Measurements from ENCODE around the gene ZNF579.
"Not testable (repeated sequence)": the region's sequence is repeated elsewhere in the genome, so short reads cannot be mapped to it uniquely, and the experiment has no call there.

ZNF579 gene

DNA sequence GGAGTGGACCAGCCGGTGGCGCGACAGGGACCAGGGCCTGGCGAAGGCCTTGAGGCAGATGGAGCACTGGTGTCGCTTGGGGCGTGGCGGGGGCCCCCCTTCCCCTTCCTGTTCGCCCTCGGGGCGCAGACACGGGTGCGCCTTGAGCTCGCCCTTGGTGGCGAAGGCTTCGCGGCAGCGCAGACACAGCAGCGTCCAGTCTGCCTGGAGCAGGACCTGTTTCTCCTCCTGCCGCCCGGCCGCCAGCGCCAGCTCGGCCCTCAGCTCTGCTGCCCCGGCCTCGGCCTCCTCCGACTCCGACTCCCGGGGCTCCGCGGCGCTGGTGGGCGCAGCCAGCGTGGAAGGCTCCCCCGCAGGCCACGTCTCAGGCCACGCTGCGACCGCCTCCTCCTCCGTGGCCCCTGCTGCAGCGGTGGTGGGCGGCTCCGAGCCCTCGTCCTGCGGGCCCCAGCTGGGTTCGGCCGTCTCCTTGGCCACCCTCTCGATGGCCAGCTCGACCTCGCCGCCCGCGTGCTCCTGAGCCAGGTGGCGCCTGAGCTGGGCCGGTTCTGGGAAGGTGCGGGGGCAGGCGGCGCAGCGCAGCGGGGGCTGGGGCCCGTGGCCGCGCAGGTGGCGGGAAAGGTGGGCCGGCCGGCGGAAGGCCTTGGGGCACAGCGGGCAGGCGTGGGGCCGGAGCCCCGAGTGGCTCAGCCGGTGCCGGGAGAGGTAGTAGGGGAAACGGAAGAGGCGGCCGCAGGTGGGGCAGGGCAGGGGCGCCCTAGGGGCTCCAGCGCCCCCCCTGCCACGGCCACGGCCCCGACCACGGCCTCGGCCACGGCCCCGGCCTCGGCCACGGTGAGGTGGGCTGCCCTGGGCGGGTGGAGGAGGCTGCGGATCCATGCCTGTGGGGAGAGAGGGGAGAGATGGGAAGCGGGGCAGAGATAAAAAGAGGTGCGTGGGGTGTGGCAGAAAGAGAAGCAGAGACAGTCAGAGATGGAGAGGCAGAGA is 1.6 kb downstream of the ZNF579 start:
- DNase-seq (no peak), ATAC-seq (ENCODE audit: insufficient read depth, low read depth) (no peak)
- Histone ChIP-seq H3K27me3 (ENCODE audit: insufficient read depth, low read length, poor library complexity) (no peaks in the 10 kb centered on the region), H2AFZ (ENCODE audit: low read depth, low read length) (no peak overlapping the region), H3K9me3 (ENCODE audit: insufficient read depth, low read length, severe bottlenecking) (no peaks in the 10 kb centered on the region), H3K36me3 (ENCODE audit: insufficient read depth, low read length) (peaks cover 12% of the 10 kb centered on the region), H3K79me2 (ENCODE audit: insufficient read depth, low read length) (peaks cover 23% of the 10 kb centered on the region), H3K4me3 (ENCODE audit: low read depth in 1 of 2, low read length in 2 of 2) (peak overlapping the region; percentile 61 to 70; a peak in 3 of 4 replicates), H4K20me1 (ENCODE audit: insufficient read depth, low read length) (no peaks in the 10 kb centered on the region), H3K27ac (ENCODE audit: low read length) (peak overlapping the region; percentile 80; the same call in 1 of the 2 replicates), H3K4me2 (ENCODE audit: insufficient read depth, low read length) (peak overlapping the region; percentile 95), H3K4me1 (ENCODE audit: insufficient read depth, low read length) (peaks cover 18% of the 10 kb centered on the region), H3K9ac (ENCODE audit: low read depth, low read length) (peak overlapping the region; percentile 75)
- TF ChIP-seq CTCF (IDR thresholded peaks at IDR 0.05; ENCODE audit: borderline replicate concordance, extremely low read depth, low read length, poor library complexity, severe bottlenecking) = no peak
- TF ChIP-seq EZH2 (IDR thresholded peaks at IDR 0.05; ENCODE audit: borderline replicate concordance, low read depth, low read length, severe bottlenecking) = no peak

DNA sequence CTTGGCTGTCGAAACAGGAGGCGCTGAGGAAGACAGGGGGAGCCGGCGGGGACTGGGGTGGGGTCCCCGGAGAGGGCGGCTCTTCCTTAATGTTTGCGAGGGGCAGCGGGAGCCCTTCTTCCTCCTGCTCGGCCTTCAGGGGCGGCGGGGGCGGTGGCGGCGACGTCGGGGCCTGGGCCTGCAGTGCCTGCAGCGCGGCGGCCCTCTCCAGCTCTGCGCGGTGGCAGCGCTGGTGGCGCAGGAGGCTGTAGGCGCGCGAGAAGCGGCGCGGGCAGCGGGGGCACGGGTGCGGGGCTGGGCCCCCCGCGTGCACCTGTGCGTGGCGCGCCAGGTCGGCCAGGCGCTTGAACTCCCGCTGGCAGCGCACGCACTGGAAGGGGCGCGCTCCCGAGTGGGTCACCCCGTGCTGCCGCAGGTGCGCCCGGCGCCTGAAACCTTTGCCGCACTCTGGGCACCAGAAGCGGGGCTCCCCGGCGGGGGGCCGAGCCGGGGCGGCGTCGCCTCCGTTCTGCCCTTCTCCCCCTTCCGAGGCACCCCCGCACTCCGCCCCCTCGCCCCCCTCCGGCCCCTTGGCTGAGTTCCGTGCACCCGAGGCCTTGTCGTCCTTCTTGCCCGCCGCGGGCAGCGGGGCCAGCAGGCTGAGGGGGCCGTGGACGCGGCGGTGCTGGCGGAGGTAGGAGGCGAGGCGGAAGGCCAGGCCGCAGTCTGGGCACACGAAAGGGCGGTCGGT is 2.5 kb downstream of the ZNF579 start:
- no peak for DNase-seq
- Histone ChIP-seq H3K27ac (ENCODE audit: low read length) (no peak overlapping the region), H3K4me2 (ENCODE audit: insufficient read depth, low read length) (no peak overlapping the region), H4K20me1 (ENCODE audit: insufficient read depth, low read length) (no peaks in the 10 kb centered on the region), H3K4me3 (ENCODE audit: low read depth in 1 of 2, low read length in 2 of 2) (no peak overlapping the region), H3K4me1 (ENCODE audit: insufficient read depth, low read length) (peaks cover 18% of the 10 kb centered on the region), H3K27me3 (ENCODE audit: insufficient read depth, low read length, poor library complexity) (no peaks in the 10 kb centered on the region), H3K9ac (ENCODE audit: low read depth, low read length) (no peak overlapping the region), H3K9me3 (ENCODE audit: insufficient read depth, low read length, severe bottlenecking) (no peaks in the 10 kb centered on the region), H3K36me3 (ENCODE audit: insufficient read depth, low read length) (peaks cover 12% of the 10 kb centered on the region), H3K79me2 (ENCODE audit: insufficient read depth, low read length) (peaks cover 23% of the 10 kb centered on the region), H2AFZ (ENCODE audit: low read depth, low read length) (no peak overlapping the region)
- TF ChIP-seq EZH2 (IDR thresholded peaks at IDR 0.05; ENCODE audit: borderline replicate concordance, low read depth, low read length, severe bottlenecking) = no peak
- no peak for TF ChIP-seq CTCF (IDR thresholded peaks at IDR 0.05; ENCODE audit: borderline replicate concordance, extremely low read depth, low read length, poor library complexity, severe bottlenecking)
- ATAC-seq (ENCODE audit: insufficient read depth, low read depth) = no peak

- no peak overlapping the region for H3K4me2 ChIP-seq (ENCODE audit: insufficient read depth, low read length)
- no peak overlapping the region for H3K27ac ChIP-seq (ENCODE audit: low read length)
- H3K4me1 ChIP-seq (ENCODE audit: insufficient read depth, low read length) = peaks cover 18% of the 10 kb centered on the region
- peaks cover 23% of the 10 kb centered on the region for H3K79me2 ChIP-seq (ENCODE audit: insufficient read depth, low read length)
- H4K20me1 ChIP-seq (ENCODE audit: insufficient read depth, low read length) = no peaks in the 10 kb centered on the region
- H2AFZ ChIP-seq (ENCODE audit: low read depth, low read length) = no peak overlapping the region
- peaks cover 12% of the 10 kb centered on the region for H3K36me3 ChIP-seq (ENCODE audit: insufficient read depth, low read length)
- DNase-seq (no peak), ATAC-seq (ENCODE audit: insufficient read depth, low read depth) (no peak)
- H3K9ac ChIP-seq (ENCODE audit: low read depth, low read length) = no peak overlapping the region
- TF ChIP-seq CTCF (IDR thresholded peaks at IDR 0.05; ENCODE audit: borderline replicate concordance, extremely low read depth, low read length, poor library complexity, severe bottlenecking) (no peak), EZH2 (IDR thresholded peaks at IDR 0.05; ENCODE audit: borderline replicate concordance, low read depth, low read length, severe bottlenecking) (no peak)
- H3K27me3 ChIP-seq (ENCODE audit: insufficient read depth, low read length, poor library complexity) = no peaks in the 10 kb centered on the region
- no peak overlapping the region for H3K4me3 ChIP-seq (ENCODE audit: low read depth in 1 of 2, low read length in 2 of 2)
- no peaks in the 10 kb centered on the region for H3K9me3 ChIP-seq (ENCODE audit: insufficient read depth, low read length, severe bottlenecking)
Measured at GRCh38 chr19:55576746-55577145, 3.9 kb downstream of the ZNF579 start.

DNA sequence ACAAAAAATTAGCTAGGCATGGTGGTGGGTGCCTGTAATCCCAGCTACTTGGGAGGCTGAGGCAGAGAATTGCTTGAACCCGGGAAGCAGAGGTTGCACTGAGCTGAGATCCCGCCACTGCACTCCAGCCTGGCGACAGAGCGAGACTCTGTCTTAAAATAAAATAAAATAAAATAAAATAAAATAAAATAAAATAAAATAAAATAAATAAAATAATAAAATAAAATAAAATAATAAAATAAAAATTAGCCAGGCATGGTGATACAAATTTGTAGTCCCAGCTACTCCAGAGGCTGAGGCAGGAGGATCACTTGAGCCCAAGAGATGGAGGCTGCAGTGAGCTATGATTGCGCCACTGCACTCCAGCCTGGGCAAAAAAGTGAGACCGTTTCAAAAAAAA is 6.7 kb downstream of the ZNF579 start:
- H3K4me3 ChIP-seq (ENCODE audit: low read depth in 1 of 2, low read length in 2 of 2); H3K27me3 ChIP-seq (ENCODE audit: insufficient read depth, low read length, poor library complexity); H3K9ac ChIP-seq (ENCODE audit: low read depth, low read length); H2AFZ ChIP-seq (ENCODE audit: low read depth, low read length); H3K4me1 ChIP-seq (ENCODE audit: insufficient read depth, low read length); H3K9me3 ChIP-seq (ENCODE audit: insufficient read depth, low read length, severe bottlenecking); H3K27ac ChIP-seq (ENCODE audit: low read length); H3K4me2 ChIP-seq (ENCODE audit: insufficient read depth, low read length); H4K20me1 ChIP-seq (ENCODE audit: insufficient read depth, low read length); DNase-seq; ATAC-seq (ENCODE audit: insufficient read depth, low read depth); H3K79me2 ChIP-seq (ENCODE audit: insufficient read depth, low read length): not testable (repeated sequence)
- H3K36me3 ChIP-seq (ENCODE audit: insufficient read depth, low read length) = peaks cover 12% of the 10 kb centered on the region

DNA sequence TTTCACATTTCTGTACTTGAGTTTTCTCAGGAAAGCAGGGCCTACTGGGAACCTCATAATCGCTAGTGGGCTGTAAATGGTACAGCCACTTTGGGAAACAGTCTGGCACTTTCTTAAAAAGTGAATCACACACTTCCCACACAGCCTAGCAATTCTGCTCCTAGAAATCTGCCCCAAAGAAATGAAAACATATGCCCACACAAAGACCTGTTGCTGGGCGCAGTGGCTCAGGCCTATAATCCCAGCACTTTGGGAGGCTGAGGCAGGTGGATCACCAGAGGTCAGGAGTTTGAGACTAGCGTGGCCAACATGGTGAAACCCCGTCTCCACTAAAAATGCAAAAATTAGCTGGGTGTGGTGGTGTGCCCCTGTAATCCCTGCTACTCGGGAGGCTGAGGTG is 11.2 kb downstream of the ZNF579 start:
- not testable (repeated sequence) for H3K9ac ChIP-seq (ENCODE audit: low read depth, low read length); H3K4me1 ChIP-seq (ENCODE audit: insufficient read depth, low read length); H2AFZ ChIP-seq (ENCODE audit: low read depth, low read length); H4K20me1 ChIP-seq (ENCODE audit: insufficient read depth, low read length); H3K79me2 ChIP-seq (ENCODE audit: insufficient read depth, low read length); H3K4me3 ChIP-seq (ENCODE audit: low read depth in 1 of 2, low read length in 2 of 2); H3K4me2 ChIP-seq (ENCODE audit: insufficient read depth, low read length); DNase-seq; H3K36me3 ChIP-seq (ENCODE audit: insufficient read depth, low read length); H3K27me3 ChIP-seq (ENCODE audit: insufficient read depth, low read length, poor library complexity); H3K27ac ChIP-seq (ENCODE audit: low read length); ATAC-seq (ENCODE audit: insufficient read depth, low read depth); H3K9me3 ChIP-seq (ENCODE audit: insufficient read depth, low read length, severe bottlenecking)

All from DND-41 (cell line).